GM12878 (cell line): Measurements from ENCODE around the gene CACNA1I. TPM values are rescaled to one million over a fixed set of nuclear protein-coding genes. Genes with fewer than 3 reads are reported as not detected.

Source experiments
- ATAC-seq: fragments of 200-7000 bp; cut with Tn5 transposase; 3 replicates; pipeline ENCODE4 v1.9.1; 2020; ENCODE audit warnings: mild to moderate bottlenecking, moderate library complexity
- BruUV-seq: library from RNA; stranded (reverse); fragments of 400-500 nt; replicated peaks from 2 replicates; lab custom pipeline; 2021; lab: Mats Ljungman, UMichigan
- CTCF ChIA-PET: fragments of 300-600 bp; sonication (Branson Sonifier 250); formaldehyde crosslinking; extraction: SDS; loops from one replicate; lab custom pipeline; 2021; ENCODE audit warnings: inconsistent platforms; lab: Yijun Ruan, JAX
- POLR2A ChIA-PET: fragments of 350-600 bp; formaldehyde crosslinking; extraction: SDS; loops from one replicate; lab custom pipeline; 2021; ENCODE audit warnings: inconsistent platforms; lab: Charles Lee
- RAD21 ChIA-PET: fragments of 300-600 bp; sonication (Branson Sonifier 250); formaldehyde crosslinking; loops from one replicate; lab custom pipeline; 2023; ENCODE audit warnings: antibody characterized with exemption; ENCODE audit not compliant: unreplicated experiment; lab: Charles Lee
- SMC1A ChIA-PET: fragments of 300-600 bp; sonication (Branson Sonifier 250); formaldehyde crosslinking; loops from one replicate; lab custom pipeline; 2023; ENCODE audit not compliant: unreplicated experiment, uncharacterized antibody; lab: Charles Lee
- DNase-seq: peaks from one replicate; pipeline ENCODE4 v3.0.0-alpha.2; 2011; ENCODE audit warnings: low read depth, low spot score
- FAIRE-seq: peaks from 3 replicates; lab custom pipeline; 2011; peaks lifted over from hg19 to GRCh38; lab: Jason Lieb, UNC
- H2AFZ ChIP-seq: 2 replicates; pipeline ENCODE4 v1.6.0; 2011; ENCODE audit warnings: low read depth, low read length, control low read depth; ENCODE audit not compliant: control insufficient read depth
- H3K27ac ChIP-seq: 2 replicates; pipeline ENCODE4 v1.5.1; 2011; ENCODE audit warnings: control low read depth; ENCODE audit not compliant: control insufficient read depth, insufficient read depth
- H3K27me3 ChIP-seq, 2 experiments: replicated peaks in 1 of 2; 2 replicates each; pipeline versions ENCODE4 v1.6.0 to v1.6.1; 2011; ENCODE audit warnings: low read length in 1 of 2; ENCODE audit not compliant: control insufficient read depth in 2 of 2, insufficient read depth in 2 of 2
- H3K36me3 ChIP-seq, 2 experiments: 2 replicates each; pipeline ENCODE4 v1.5.1; 2011; ENCODE audit warnings: low read length in 1 of 2; ENCODE audit not compliant: control insufficient read depth in 2 of 2, insufficient read depth in 2 of 2
- H3K4me1 ChIP-seq: 2 replicates; pipeline ENCODE4 v1.6.1; 2011; ENCODE audit warnings: mild to moderate bottlenecking, low read length, moderate library complexity, mixed read lengths; ENCODE audit not compliant: control insufficient read depth, insufficient read depth
- H3K4me2 ChIP-seq: 2 replicates; pipeline ENCODE4 v1.6.0; 2011; ENCODE audit warnings: control low read depth; ENCODE audit not compliant: control insufficient read depth, insufficient read depth
- H3K4me3 ChIP-seq: fragments of 200-600 bp; sonication (generic); 2 replicates; pipeline ENCODE4 v1.5.1; 2016
- H3K79me2 ChIP-seq: 2 replicates; pipeline ENCODE4 v1.6.0; 2011; ENCODE audit warnings: low read length; ENCODE audit not compliant: control insufficient read depth, insufficient read depth
- H3K9ac ChIP-seq: 2 replicates; pipeline ENCODE4 v1.8.0; 2011; ENCODE audit warnings: low read length, control low read depth, mixed read lengths; ENCODE audit not compliant: control insufficient read depth, insufficient read depth
- H3K9me3 ChIP-seq: replicated peaks from 3 replicates; pipeline ENCODE4 v1.5.1; 2011; ENCODE audit warnings: mild to moderate bottlenecking, low read length; ENCODE audit not compliant: control insufficient read depth, insufficient read depth
- H4K20me1 ChIP-seq: 2 replicates; pipeline ENCODE4 v1.6.0; 2011; ENCODE audit not compliant: control insufficient read depth, insufficient read depth
- ASH2L ChIP-seq: fragments of 300-600, 200-600 bp; sonication (generic); IDR thresholded peaks from 2 replicates; pipeline ENCODE4 v1.6.1; 2017; ENCODE audit warnings: low read depth, mild to moderate bottlenecking, borderline replicate concordance
- IRF4 ChIP-seq: IDR thresholded peaks from 2 replicates; pipeline ENCODE4 v1.6.1; 2011; ENCODE audit warnings: low read depth, low read length
- MTA3 ChIP-seq: IDR thresholded peaks from 2 replicates; pipeline ENCODE4 v1.6.1; 2012; ENCODE audit warnings: low read length, inconsistent platforms, borderline replicate concordance
- NFIC ChIP-seq: IDR thresholded peaks from 2 replicates; pipeline ENCODE4 v1.6.1; 2012; ENCODE audit warnings: low read depth, mild to moderate bottlenecking, inconsistent platforms, low read length, moderate library complexity
- NR2F1 ChIP-seq: fragments of 450-650 bp; conservative IDR thresholded peaks from 2 replicates; pipeline ENCODE4 v1.6.1; 2017; ENCODE audit warnings: mild to moderate bottlenecking
- RAD21 ChIP-seq: IDR thresholded peaks from 2 replicates; pipeline ENCODE4 v1.6.1; 2011; ENCODE audit warnings: mild to moderate bottlenecking, low read depth, low read length, moderate library complexity; ENCODE audit not compliant: insufficient read depth
- SMC3 ChIP-seq: IDR thresholded peaks from 2 replicates; pipeline ENCODE4 v1.6.1; 2011; ENCODE audit warnings: low read length, improper control_type of control experiment, borderline replicate concordance
- SUZ12 ChIP-seq: fragments of 200-600 bp; sonication (generic); IDR thresholded peaks from one replicate; pipeline ENCODE4 v1.6.1; 2018; ENCODE audit warnings: antibody characterized with exemption, mild to moderate bottlenecking; ENCODE audit not compliant: unreplicated experiment
- YY1 ChIP-seq: IDR thresholded peaks from 2 replicates; pipeline ENCODE4 v1.6.1; 2011; ENCODE audit warnings: low read depth, mild to moderate bottlenecking, low read length
- ZSCAN29 ChIP-seq: fragments of 450-650 bp; IDR thresholded peaks from 2 replicates; pipeline ENCODE4 v1.6.1; 2017; ENCODE audit warnings: mild to moderate bottlenecking, moderate library complexity
- WGBS: methylation state at CpG from one replicate; pipeline ENCODE4 v1.1.6; 2016; ENCODE audit warnings: low lambda C conversion rate; ENCODE audit not compliant: insufficient replicate concordance, insufficient coverage; ENCODE audit errors: missing lambda C conversion rate; 5-methylcytosine and 5-hydroxymethylcytosine counted together
- in situ Hi-C: fragments of 300-500 bp; cut with MboI; formaldehyde crosslinking; loops from 9 replicates; pipeline ENCODE4 v1.14.3; 2018; ENCODE audit warnings: mixed read lengths
- intact Hi-C: fragments of 100-400 bp; cut with micrococcal nuclease; formaldehyde crosslinking; loops from one replicate; pipeline ENCODE4 v1.14.2; 2022; ENCODE audit not compliant: unreplicated experiment
- polyA plus RNA-seq, 11 experiments: library from polyadenylated mRNA; depleted of rRNA in 4 of 11; unstranded in 6 of 11; stranded (reverse) in 5 of 11; fragments of >200 nt; fragmentation: Nextera tagmentation in 4 of 11; fragmentation: Illumina TruSeq in 1 of 11; extraction: Ambion mirVana in 4 of 11; extraction: Trizol in 1 of 11; gene quantifications; 1 replicate in 1 of 11; 2 replicates in 10 of 11; pipeline versions ENCODE4 v1.2.1 to v1.2.3, GENCODE V29; 2011 to 2016; ENCODE audit warnings: inconsistent platforms in 2 of 11, missing spikeins in 2 of 11, low read depth in 1 of 11
- total RNA-seq, 4 experiments: library from RNA; depleted of rRNA in 3 of 4; stranded (reverse); fragments of >200 nt in 3 of 4; fragmentation: Illumina TruSeq in 1 of 4; extraction: Trizol in 1 of 4; gene quantifications; 2 replicates each; pipeline versions ENCODE4 v1.2.1 to v1.2.3, GENCODE V29; 2013 to 2021
- TF ChIP-seq, protein P1 (sequence below): IDR thresholded peaks from 2 replicates; pipeline ENCODE4 v1.6.1; 2011; ENCODE audit warnings: borderline replicate concordance, low read depth, mild to moderate bottlenecking, moderate library complexity, low read length; ENCODE audit not compliant: insufficient read depth, poor library complexity, severe bottlenecking
- TF ChIP-seq, protein P2 (sequence below), 3 experiments: IDR thresholded peaks in 2 of 3; conservative IDR thresholded peaks in 1 of 3; 2 replicates each; pipeline ENCODE4 v1.5.1; 2011; ENCODE audit warnings: low read depth in 3 of 3, low read length in 3 of 3, mild to moderate bottlenecking in 3 of 3, control low read depth in 2 of 3, moderate library complexity in 2 of 3, inconsistent platforms in 1 of 3, mixed read lengths in 1 of 3; ENCODE audit not compliant: control insufficient read depth in 2 of 3, insufficient read depth in 1 of 3; ENCODE audit errors: extremely low read depth in 1 of 3
- TF ChIP-seq, protein P3 (sequence below): IDR thresholded peaks from 2 replicates; pipeline ENCODE4 v1.6.1; 2012; ENCODE audit warnings: mild to moderate bottlenecking, low read depth, low read length

The CACNA1I gene
- total and polyA plus RNA-seq, 10 of the 15 experiments (the other 5 are each of a cell fraction or from before 2014, with no cell fraction given): 0.01 to 0.03 TPM; not detected in 8

DNA sequence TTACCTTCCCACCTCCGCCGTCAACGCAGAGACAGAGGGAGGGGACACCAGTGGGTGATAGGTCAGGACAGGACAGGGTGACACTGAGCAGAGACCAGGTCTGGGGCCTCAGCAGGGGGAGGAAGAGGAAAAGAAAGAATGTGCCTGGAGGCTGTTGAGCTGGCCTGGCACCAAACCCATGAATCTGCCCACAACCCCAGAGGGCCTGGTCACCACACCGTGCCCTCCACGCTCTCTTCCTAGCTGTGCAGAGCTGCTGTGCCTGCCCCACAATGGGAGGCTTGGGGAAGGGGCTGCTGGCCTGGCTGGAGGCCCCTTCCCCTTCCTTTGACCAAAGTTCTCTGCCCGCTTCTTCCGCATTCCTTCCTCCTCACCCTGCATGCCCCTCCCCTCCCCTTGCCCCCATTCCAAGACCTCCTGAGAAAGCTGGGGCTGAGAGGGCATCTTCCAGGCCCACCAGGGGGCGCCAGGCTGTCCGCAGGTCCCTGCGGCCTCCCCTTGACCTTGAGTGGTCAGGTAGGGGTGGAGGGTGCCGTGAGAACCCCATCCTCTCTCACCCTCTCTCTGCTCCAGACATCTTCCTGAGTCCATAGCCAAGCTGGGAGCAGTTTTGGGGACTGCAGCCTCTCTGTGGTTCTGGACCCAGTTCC is 11.0 kb upstream of the CACNA1I start:
- H2AFZ ChIP-seq: no peak overlapping the region
- no peak overlapping the region for H3K9ac ChIP-seq
- SMC1A ChIA-PET: interaction anchor here (0.6 to 1.2 kb wide), 2 partner anchors 465 to 478 kb away, joined by 3 to 4 read pairs; no protein-coding TSS in a partner anchor
- POLR2A ChIA-PET: no interaction called here
- H4K20me1 ChIP-seq: no peaks in the 10 kb centered on the region
- CTCF ChIA-PET: interaction anchor here (0.5 to 3.4 kb wide), 4 partner anchors 172 to 811 kb away, joined by 3 to 23 read pairs (median 3); partner anchors contain the start of gene SGSM3
- H3K27me3 ChIP-seq: peaks cover 7 to 8% of the 10 kb centered on the region in 2 experiments; a peak in 3 of 4 replicates
- RAD21 ChIA-PET: interaction anchor here (1.3 to 1.4 kb wide), 2 partner anchors 465 to 477 kb away, joined by 3 to 9 read pairs; no protein-coding TSS in a partner anchor
- intact Hi-C loops: loop anchor here (5.0 kb wide), 1 partner anchor 463 kb away; no protein-coding TSS in a partner anchor
- H3K4me1 ChIP-seq: no peaks in the 10 kb centered on the region
- 30% methylated on average over 10 of the region's 11 CpGs for WGBS
- no peak for FAIRE-seq
- in situ Hi-C loops: no loop called here
- no peaks in the 10 kb centered on the region for H3K79me2 ChIP-seq
- peak; percentile 72 for ATAC-seq
- no peak overlapping the region for H3K4me3 ChIP-seq
- H3K9me3 ChIP-seq: no peaks in the 10 kb centered on the region
- no peaks in the 10 kb centered on the region for H3K36me3 ChIP-seq
- TF ChIP-seq RAD21 (peak; percentile 32; the same call in 1 of the 2 replicates), NFIC (no peak), IRF4 (no peak), NR2F1 (peak; percentile 66), SUZ12 (no peak), SMC3 (peak; percentile 47), YY1 (no peak), ASH2L (no peak), MTA3 (no peak), ZSCAN29 (no peak)
- TF ChIP-seq, protein P1, sequence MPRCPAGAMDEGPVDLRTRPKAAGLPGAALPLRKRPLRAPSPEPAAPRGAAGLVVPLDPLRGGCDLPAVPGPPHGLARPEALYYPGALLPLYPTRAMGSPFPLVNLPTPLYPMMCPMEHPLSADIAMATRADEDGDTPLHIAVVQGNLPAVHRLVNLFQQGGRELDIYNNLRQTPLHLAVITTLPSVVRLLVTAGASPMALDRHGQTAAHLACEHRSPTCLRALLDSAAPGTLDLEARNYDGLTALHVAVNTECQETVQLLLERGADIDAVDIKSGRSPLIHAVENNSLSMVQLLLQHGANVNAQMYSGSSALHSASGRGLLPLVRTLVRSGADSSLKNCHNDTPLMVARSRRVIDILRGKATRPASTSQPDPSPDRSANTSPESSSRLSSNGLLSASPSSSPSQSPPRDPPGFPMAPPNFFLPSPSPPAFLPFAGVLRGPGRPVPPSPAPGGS: no peak
- TF ChIP-seq, protein P2, sequence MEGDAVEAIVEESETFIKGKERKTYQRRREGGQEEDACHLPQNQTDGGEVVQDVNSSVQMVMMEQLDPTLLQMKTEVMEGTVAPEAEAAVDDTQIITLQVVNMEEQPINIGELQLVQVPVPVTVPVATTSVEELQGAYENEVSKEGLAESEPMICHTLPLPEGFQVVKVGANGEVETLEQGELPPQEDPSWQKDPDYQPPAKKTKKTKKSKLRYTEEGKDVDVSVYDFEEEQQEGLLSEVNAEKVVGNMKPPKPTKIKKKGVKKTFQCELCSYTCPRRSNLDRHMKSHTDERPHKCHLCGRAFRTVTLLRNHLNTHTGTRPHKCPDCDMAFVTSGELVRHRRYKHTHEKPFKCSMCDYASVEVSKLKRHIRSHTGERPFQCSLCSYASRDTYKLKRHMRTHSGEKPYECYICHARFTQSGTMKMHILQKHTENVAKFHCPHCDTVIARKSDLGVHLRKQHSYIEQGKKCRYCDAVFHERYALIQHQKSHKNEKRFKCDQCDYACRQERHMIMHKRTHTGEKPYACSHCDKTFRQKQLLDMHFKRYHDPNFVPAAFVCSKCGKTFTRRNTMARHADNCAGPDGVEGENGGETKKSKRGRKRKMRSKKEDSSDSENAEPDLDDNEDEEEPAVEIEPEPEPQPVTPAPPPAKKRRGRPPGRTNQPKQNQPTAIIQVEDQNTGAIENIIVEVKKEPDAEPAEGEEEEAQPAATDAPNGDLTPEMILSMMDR (IDR thresholded peaks at IDR 0.05 in 2 of 3, conservative IDR thresholded peaks at IDR 0.05 in 1 of 3; ENCODE audit: control insufficient read depth in 2 of 3, extremely low read depth in 1 of 3, insufficient read depth in 1 of 3, low read depth in 3 of 3, low read length in 3 of 3): peak; percentile 33 to 58 (median 40); a peak in 5 of 6 replicates
- TF ChIP-seq, protein P3, sequence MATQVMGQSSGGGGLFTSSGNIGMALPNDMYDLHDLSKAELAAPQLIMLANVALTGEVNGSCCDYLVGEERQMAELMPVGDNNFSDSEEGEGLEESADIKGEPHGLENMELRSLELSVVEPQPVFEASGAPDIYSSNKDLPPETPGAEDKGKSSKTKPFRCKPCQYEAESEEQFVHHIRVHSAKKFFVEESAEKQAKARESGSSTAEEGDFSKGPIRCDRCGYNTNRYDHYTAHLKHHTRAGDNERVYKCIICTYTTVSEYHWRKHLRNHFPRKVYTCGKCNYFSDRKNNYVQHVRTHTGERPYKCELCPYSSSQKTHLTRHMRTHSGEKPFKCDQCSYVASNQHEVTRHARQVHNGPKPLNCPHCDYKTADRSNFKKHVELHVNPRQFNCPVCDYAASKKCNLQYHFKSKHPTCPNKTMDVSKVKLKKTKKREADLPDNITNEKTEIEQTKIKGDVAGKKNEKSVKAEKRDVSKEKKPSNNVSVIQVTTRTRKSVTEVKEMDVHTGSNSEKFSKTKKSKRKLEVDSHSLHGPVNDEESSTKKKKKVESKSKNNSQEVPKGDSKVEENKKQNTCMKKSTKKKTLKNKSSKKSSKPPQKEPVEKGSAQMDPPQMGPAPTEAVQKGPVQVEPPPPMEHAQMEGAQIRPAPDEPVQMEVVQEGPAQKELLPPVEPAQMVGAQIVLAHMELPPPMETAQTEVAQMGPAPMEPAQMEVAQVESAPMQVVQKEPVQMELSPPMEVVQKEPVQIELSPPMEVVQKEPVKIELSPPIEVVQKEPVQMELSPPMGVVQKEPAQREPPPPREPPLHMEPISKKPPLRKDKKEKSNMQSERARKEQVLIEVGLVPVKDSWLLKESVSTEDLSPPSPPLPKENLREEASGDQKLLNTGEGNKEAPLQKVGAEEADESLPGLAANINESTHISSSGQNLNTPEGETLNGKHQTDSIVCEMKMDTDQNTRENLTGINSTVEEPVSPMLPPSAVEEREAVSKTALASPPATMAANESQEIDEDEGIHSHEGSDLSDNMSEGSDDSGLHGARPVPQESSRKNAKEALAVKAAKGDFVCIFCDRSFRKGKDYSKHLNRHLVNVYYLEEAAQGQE: no peak
- TF ChIP-seq, all 136 proteins: peak for 4
- H3K27ac ChIP-seq: no peak overlapping the region
- DNase-seq: no peak
- no peak overlapping the region for H3K4me2 ChIP-seq
- no TSS peak for BruUV-seq
